ENCODE data around the gene HACD3.

DNA sequence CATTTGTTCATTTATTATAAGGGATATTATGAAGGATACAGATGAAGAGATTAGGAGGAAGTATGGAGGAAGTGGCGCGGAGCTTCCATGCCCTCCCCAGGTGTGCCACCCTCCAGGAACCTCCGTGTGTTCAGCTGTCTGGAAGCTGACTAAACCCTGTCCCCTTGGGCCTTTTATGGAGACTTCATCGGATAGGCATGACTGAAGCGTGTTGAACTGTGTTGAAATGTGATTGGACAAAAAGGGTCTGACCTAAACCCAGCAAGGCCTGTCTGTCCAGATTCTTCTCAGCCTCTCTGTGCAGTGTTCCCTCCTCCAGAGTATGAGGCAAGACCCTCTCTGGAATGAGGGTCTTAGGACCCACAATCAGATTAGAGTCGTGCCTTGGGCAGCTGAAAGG is 31.7 kb downstream of the HACD3 start:
- TF ChIP-seq POLR2A (IDR thresholded peaks at IDR 0.05; ENCODE audit: low read depth) = no peak
- TF ChIP-seq, protein P1, sequence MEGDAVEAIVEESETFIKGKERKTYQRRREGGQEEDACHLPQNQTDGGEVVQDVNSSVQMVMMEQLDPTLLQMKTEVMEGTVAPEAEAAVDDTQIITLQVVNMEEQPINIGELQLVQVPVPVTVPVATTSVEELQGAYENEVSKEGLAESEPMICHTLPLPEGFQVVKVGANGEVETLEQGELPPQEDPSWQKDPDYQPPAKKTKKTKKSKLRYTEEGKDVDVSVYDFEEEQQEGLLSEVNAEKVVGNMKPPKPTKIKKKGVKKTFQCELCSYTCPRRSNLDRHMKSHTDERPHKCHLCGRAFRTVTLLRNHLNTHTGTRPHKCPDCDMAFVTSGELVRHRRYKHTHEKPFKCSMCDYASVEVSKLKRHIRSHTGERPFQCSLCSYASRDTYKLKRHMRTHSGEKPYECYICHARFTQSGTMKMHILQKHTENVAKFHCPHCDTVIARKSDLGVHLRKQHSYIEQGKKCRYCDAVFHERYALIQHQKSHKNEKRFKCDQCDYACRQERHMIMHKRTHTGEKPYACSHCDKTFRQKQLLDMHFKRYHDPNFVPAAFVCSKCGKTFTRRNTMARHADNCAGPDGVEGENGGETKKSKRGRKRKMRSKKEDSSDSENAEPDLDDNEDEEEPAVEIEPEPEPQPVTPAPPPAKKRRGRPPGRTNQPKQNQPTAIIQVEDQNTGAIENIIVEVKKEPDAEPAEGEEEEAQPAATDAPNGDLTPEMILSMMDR (IDR thresholded peaks at IDR 0.05) = no peak
- TF ChIP-seq POLR2AphosphoS5 (IDR thresholded peaks at IDR 0.05) = no peak
